GM12878 (cell line): Measurements from ENCODE around the gene ZNF45. TPM values are rescaled to one million over a fixed set of nuclear protein-coding genes. Genes with fewer than 3 reads are reported as not detected.

Source experiments
- ATAC-seq: fragments of 200-7000 bp; cut with Tn5 transposase; 3 replicates; pipeline ENCODE4 v1.9.1; 2020; ENCODE audit warnings: mild to moderate bottlenecking, moderate library complexity
- BruUV-seq: library from RNA; stranded (reverse); fragments of 400-500 nt; replicated peaks from 2 replicates; lab custom pipeline; 2021; lab: Mats Ljungman, UMichigan
- CTCF ChIA-PET: fragments of 300-600 bp; sonication (Branson Sonifier 250); formaldehyde crosslinking; extraction: SDS; loops from one replicate; lab custom pipeline; 2021; ENCODE audit warnings: inconsistent platforms; lab: Yijun Ruan, JAX
- POLR2A ChIA-PET: fragments of 350-600 bp; formaldehyde crosslinking; extraction: SDS; loops from one replicate; lab custom pipeline; 2021; ENCODE audit warnings: inconsistent platforms; lab: Charles Lee
- RAD21 ChIA-PET: fragments of 300-600 bp; sonication (Branson Sonifier 250); formaldehyde crosslinking; loops from one replicate; lab custom pipeline; 2023; ENCODE audit warnings: antibody characterized with exemption; ENCODE audit not compliant: unreplicated experiment; lab: Charles Lee
- SMC1A ChIA-PET: fragments of 300-600 bp; sonication (Branson Sonifier 250); formaldehyde crosslinking; loops from one replicate; lab custom pipeline; 2023; ENCODE audit not compliant: unreplicated experiment, uncharacterized antibody; lab: Charles Lee
- DNase-seq: peaks from one replicate; pipeline ENCODE4 v3.0.0-alpha.2; 2011; ENCODE audit warnings: low read depth, low spot score
- FAIRE-seq: peaks from 3 replicates; lab custom pipeline; 2011; peaks lifted over from hg19 to GRCh38; lab: Jason Lieb, UNC
- H2AFZ ChIP-seq: 2 replicates; pipeline ENCODE4 v1.6.0; 2011; ENCODE audit warnings: low read depth, low read length, control low read depth; ENCODE audit not compliant: control insufficient read depth
- H3K27ac ChIP-seq: 2 replicates; pipeline ENCODE4 v1.5.1; 2011; ENCODE audit warnings: control low read depth; ENCODE audit not compliant: control insufficient read depth, insufficient read depth
- H3K27me3 ChIP-seq, 2 experiments: replicated peaks in 1 of 2; 2 replicates each; pipeline versions ENCODE4 v1.6.0 to v1.6.1; 2011; ENCODE audit warnings: low read length in 1 of 2; ENCODE audit not compliant: control insufficient read depth in 2 of 2, insufficient read depth in 2 of 2
- H3K36me3 ChIP-seq, 2 experiments: 2 replicates each; pipeline ENCODE4 v1.5.1; 2011; ENCODE audit warnings: low read length in 1 of 2; ENCODE audit not compliant: control insufficient read depth in 2 of 2, insufficient read depth in 2 of 2
- H3K4me1 ChIP-seq: 2 replicates; pipeline ENCODE4 v1.6.1; 2011; ENCODE audit warnings: mild to moderate bottlenecking, low read length, moderate library complexity, mixed read lengths; ENCODE audit not compliant: control insufficient read depth, insufficient read depth
- H3K4me2 ChIP-seq: 2 replicates; pipeline ENCODE4 v1.6.0; 2011; ENCODE audit warnings: control low read depth; ENCODE audit not compliant: control insufficient read depth, insufficient read depth
- H3K4me3 ChIP-seq: fragments of 200-600 bp; sonication (generic); 2 replicates; pipeline ENCODE4 v1.5.1; 2016
- H3K79me2 ChIP-seq: 2 replicates; pipeline ENCODE4 v1.6.0; 2011; ENCODE audit warnings: low read length; ENCODE audit not compliant: control insufficient read depth, insufficient read depth
- H3K9ac ChIP-seq: 2 replicates; pipeline ENCODE4 v1.8.0; 2011; ENCODE audit warnings: low read length, control low read depth, mixed read lengths; ENCODE audit not compliant: control insufficient read depth, insufficient read depth
- H3K9me3 ChIP-seq: replicated peaks from 3 replicates; pipeline ENCODE4 v1.5.1; 2011; ENCODE audit warnings: mild to moderate bottlenecking, low read length; ENCODE audit not compliant: control insufficient read depth, insufficient read depth
- H4K20me1 ChIP-seq: 2 replicates; pipeline ENCODE4 v1.6.0; 2011; ENCODE audit not compliant: control insufficient read depth, insufficient read depth
- BACH1 ChIP-seq: fragments of 450-650 bp; IDR thresholded peaks from 2 replicates; pipeline ENCODE4 v1.6.1; 2017; ENCODE audit warnings: mild to moderate bottlenecking, borderline replicate concordance
- MTA3 ChIP-seq: IDR thresholded peaks from 2 replicates; pipeline ENCODE4 v1.6.1; 2012; ENCODE audit warnings: low read length, inconsistent platforms, borderline replicate concordance
- NKRF ChIP-seq: fragments of 450-650 bp; conservative IDR thresholded peaks from 2 replicates; pipeline ENCODE4 v1.6.1; 2017; ENCODE audit warnings: mild to moderate bottlenecking, moderate library complexity
- RELB ChIP-seq: fragments of 450-650 bp; IDR thresholded peaks from 2 replicates; pipeline ENCODE4 v1.6.1; 2017; ENCODE audit warnings: low read depth, mild to moderate bottlenecking, moderate library complexity
- TAF1 ChIP-seq: IDR thresholded peaks from 2 replicates; pipeline ENCODE4 v1.6.1; 2011; ENCODE audit warnings: mild to moderate bottlenecking, low read depth, low read length, borderline replicate concordance
- ZBTB4 ChIP-seq: fragments of 450-650 bp; formaldehyde crosslinking; IDR thresholded peaks from 2 replicates; pipeline ENCODE4 v1.4.0; 2022; ENCODE audit warnings: mild to moderate bottlenecking, moderate library complexity
- WGBS: methylation state at CpG from one replicate; pipeline ENCODE4 v1.1.6; 2016; ENCODE audit warnings: low lambda C conversion rate; ENCODE audit not compliant: insufficient replicate concordance, insufficient coverage; ENCODE audit errors: missing lambda C conversion rate; 5-methylcytosine and 5-hydroxymethylcytosine counted together
- in situ Hi-C: fragments of 300-500 bp; cut with MboI; formaldehyde crosslinking; loops from 9 replicates; pipeline ENCODE4 v1.14.3; 2018; ENCODE audit warnings: mixed read lengths
- intact Hi-C: fragments of 100-400 bp; cut with micrococcal nuclease; formaldehyde crosslinking; loops from one replicate; pipeline ENCODE4 v1.14.2; 2022; ENCODE audit not compliant: unreplicated experiment
- polyA plus RNA-seq, 11 experiments: library from polyadenylated mRNA; depleted of rRNA in 4 of 11; unstranded in 6 of 11; stranded (reverse) in 5 of 11; fragments of >200 nt; fragmentation: Nextera tagmentation in 4 of 11; fragmentation: Illumina TruSeq in 1 of 11; extraction: Ambion mirVana in 4 of 11; extraction: Trizol in 1 of 11; gene quantifications; 1 replicate in 1 of 11; 2 replicates in 10 of 11; pipeline versions ENCODE4 v1.2.1 to v1.2.3, GENCODE V29; 2011 to 2016; ENCODE audit warnings: inconsistent platforms in 2 of 11, missing spikeins in 2 of 11, low read depth in 1 of 11
- total RNA-seq, 4 experiments: library from RNA; depleted of rRNA in 3 of 4; stranded (reverse); fragments of >200 nt in 3 of 4; fragmentation: Illumina TruSeq in 1 of 4; extraction: Trizol in 1 of 4; gene quantifications; 2 replicates each; pipeline versions ENCODE4 v1.2.1 to v1.2.3, GENCODE V29; 2013 to 2021
- TF ChIP-seq, protein P1 (sequence below): fragments of 450-650 bp; IDR thresholded peaks from 2 replicates; pipeline ENCODE4 v1.6.1; 2017; ENCODE audit warnings: mild to moderate bottlenecking

The ZNF45 gene
- total and polyA plus RNA-seq, 10 of the 15 experiments (the other 5 are each of a cell fraction or from before 2014, with no cell fraction given): 4.2 to 23.1 (median 15.9) TPM

DNA sequence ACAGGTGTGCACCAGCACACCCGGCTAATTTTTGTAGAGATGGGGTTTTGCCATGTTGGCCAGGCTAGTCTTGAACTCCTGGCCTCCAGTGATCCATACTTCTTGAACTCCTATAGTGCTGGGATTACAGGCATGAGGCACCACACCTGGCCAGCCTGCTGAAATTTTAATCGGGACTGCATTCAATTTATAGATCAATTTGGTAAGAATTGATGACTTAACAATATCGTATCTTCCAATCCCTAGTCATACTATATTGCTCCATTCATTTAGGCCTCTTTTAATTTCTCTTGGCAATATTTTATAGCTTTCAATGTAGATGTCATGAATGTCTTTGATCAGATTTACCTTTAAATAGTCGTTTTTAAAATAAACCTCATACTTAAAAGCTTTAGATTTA lies 5.6 kb upstream of the ZNF45 start (continued):
- no peak for TF ChIP-seq NKRF

- ATAC-seq: no peak
- no peaks in the 10 kb centered on the region for H4K20me1 ChIP-seq
- ChIA-PET SMC1A (no interaction called here), RAD21 (no interaction called here), POLR2A (no interaction called here), CTCF (no interaction called here)
- TF ChIP-seq ZBTB4: no peak
- TF ChIP-seq RELB: no peak
- no peak for TF ChIP-seq MTA3
- no peak for TF ChIP-seq TAF1
- no peak for TF ChIP-seq BACH1
- TF ChIP-seq, protein P1, sequence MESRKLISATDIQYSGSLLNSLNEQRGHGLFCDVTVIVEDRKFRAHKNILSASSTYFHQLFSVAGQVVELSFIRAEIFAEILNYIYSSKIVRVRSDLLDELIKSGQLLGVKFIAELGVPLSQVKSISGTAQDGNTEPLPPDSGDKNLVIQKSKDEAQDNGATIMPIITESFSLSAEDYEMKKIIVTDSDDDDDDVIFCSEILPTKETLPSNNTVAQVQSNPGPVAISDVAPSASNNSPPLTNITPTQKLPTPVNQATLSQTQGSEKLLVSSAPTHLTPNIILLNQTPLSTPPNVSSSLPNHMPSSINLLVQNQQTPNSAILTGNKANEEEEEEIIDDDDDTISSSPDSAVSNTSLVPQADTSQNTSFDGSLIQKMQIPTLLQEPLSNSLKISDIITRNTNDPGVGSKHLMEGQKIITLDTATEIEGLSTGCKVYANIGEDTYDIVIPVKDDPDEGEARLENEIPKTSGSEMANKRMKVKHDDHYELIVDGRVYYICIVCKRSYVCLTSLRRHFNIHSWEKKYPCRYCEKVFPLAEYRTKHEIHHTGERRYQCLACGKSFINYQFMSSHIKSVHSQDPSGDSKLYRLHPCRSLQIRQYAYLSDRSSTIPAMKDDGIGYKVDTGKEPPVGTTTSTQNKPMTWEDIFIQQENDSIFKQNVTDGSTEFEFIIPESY: no peak
- no peaks in the 10 kb centered on the region; the same call in 1 of the 2 replicates for H3K79me2 ChIP-seq
- H3K27me3 ChIP-seq: no peaks in the 10 kb centered on the region
- 47% methylated on average over 3 of the region's 3 CpGs for WGBS
- no peak overlapping the region for H3K9ac ChIP-seq
- H3K4me2 ChIP-seq: no peak overlapping the region
- intact Hi-C loops (loop anchor here (10.0 kb wide), 1 partner anchor 155 kb away; the partner anchor contains the start of gene ZNF224), in situ Hi-C loops (no loop called here)
- no peak overlapping the region for H2AFZ ChIP-seq
- H3K9me3 ChIP-seq: peaks cover 2% of the 10 kb centered on the region; the same call in 1 of the 3 replicates
- no peak overlapping the region for H3K27ac ChIP-seq
- no peaks in the 10 kb centered on the region for H3K36me3 ChIP-seq
- DNase-seq: no peak
- no TSS peak for BruUV-seq
- no peaks in the 10 kb centered on the region for H3K4me1 ChIP-seq
- H3K4me3 ChIP-seq: no peak overlapping the region
- no peak for FAIRE-seq
Observed at GRCh38 chr19:43939557-43940260, 4.6 kb upstream of the ZNF45 start.
